ENCODE measurements around the gene COL27A1. TPM values are rescaled to one million over a fixed set of nuclear protein-coding genes. Genes with fewer than 3 reads are reported as not detected.

Gene COL27A1
- total and polyA plus RNA-seq, 2 experiments from 2014 or later = 44.6 to 47.0 TPM

- no peak overlapping the region for H3K4me2 ChIP-seq
- H3K79me2 ChIP-seq = no peaks in the 10 kb centered on the region
- H3K27me3 ChIP-seq = no peaks in the 10 kb centered on the region
- no peaks in the 10 kb centered on the region for H3K36me3 ChIP-seq (replicated peaks; ENCODE audit: insufficient read depth, low read depth)
- DNase-seq (ENCODE audit: low spot score) = no peak
- H4K20me1 ChIP-seq (ENCODE audit: insufficient read depth, poor library complexity, severe bottlenecking) = no peaks in the 10 kb centered on the region
- H3K4me1 ChIP-seq (ENCODE audit: insufficient read depth) = peaks cover 8% of the 10 kb centered on the region
- TF ChIP-seq EZH2 (IDR thresholded peaks at IDR 0.05; ENCODE audit: borderline replicate concordance) = no peak
- no peaks in the 10 kb centered on the region for H3K9me3 ChIP-seq (ENCODE audit: low read depth)
- no peaks in the 10 kb centered on the region for H3K9me2 ChIP-seq (replicated peaks; ENCODE audit: insufficient read depth)
- H3K4me3 ChIP-seq = no peak overlapping the region
- H2AFZ ChIP-seq = no peak overlapping the region
- no peak overlapping the region for H3K27ac ChIP-seq
- 91% methylated on average over 21 of the region's 21 CpGs for WGBS (ENCODE audit: low lambda C conversion rate, missing lambda C conversion rate)
These were observed 85.6 kb downstream of the COL27A1 start for GRCh38 chr9:114240647-114241558.

GRCh38 chr9:114242837-114243236 lies 87.5 kb downstream of the COL27A1 start:
- H3K9me3 ChIP-seq (ENCODE audit: low read depth) = no peaks in the 10 kb centered on the region
- no peaks in the 10 kb centered on the region for H3K36me3 ChIP-seq (replicated peaks; ENCODE audit: insufficient read depth, low read depth)
- no peaks in the 10 kb centered on the region for H3K27me3 ChIP-seq
- H3K4me2 ChIP-seq = no peak overlapping the region
- DNase-seq (ENCODE audit: low spot score) = no peak
- TF ChIP-seq EZH2 (IDR thresholded peaks at IDR 0.05; ENCODE audit: borderline replicate concordance) (no peak), CTCF (IDR thresholded peaks at IDR 0.05; ENCODE audit: poor library complexity) (no peak), EZH2phosphoT487 (IDR thresholded peaks at IDR 0.05; ENCODE audit: low read depth, severe bottlenecking, unreplicated experiment) (no peak)
- WGBS (ENCODE audit: low lambda C conversion rate, missing lambda C conversion rate) = 84% methylated on average over 8 of the region's 8 CpGs
- no peak overlapping the region for H3K4me3 ChIP-seq
- H2AFZ ChIP-seq = no peak overlapping the region
- no peaks in the 10 kb centered on the region for H3K79me2 ChIP-seq
- peaks cover 8% of the 10 kb centered on the region for H3K4me1 ChIP-seq (ENCODE audit: insufficient read depth)
- no peak overlapping the region for H3K27ac ChIP-seq
- no peaks in the 10 kb centered on the region for H3K9me2 ChIP-seq (replicated peaks; ENCODE audit: insufficient read depth)
- H4K20me1 ChIP-seq (ENCODE audit: insufficient read depth, poor library complexity, severe bottlenecking) = no peaks in the 10 kb centered on the region

DNA sequence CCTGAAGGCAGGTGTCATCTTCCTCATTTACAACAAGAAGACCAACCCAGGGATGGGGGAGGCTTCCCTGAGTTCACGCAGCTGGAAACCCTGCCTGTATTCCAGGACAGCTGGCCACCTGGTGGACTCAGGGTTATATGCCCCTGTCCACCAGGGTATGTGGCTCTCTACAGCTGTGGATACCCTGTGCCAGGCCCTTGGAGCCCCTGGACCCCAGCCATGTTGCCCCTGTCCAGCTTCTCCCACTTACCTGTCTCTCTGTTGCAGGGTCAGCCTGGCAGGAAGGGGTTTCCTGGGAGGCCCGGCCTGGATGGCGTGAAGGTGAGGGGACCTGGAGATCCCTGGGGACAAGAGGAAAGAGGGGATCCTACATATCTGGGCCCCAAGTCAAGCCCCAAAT lies 87.9 kb downstream of the COL27A1 start:
- Histone ChIP-seq H3K27ac (no peak overlapping the region), H3K9me2 (replicated peaks; ENCODE audit: insufficient read depth) (no peaks in the 10 kb centered on the region), H3K36me3 (replicated peaks; ENCODE audit: insufficient read depth, low read depth) (no peaks in the 10 kb centered on the region), H3K4me2 (no peak overlapping the region), H2AFZ (no peak overlapping the region), H3K27me3 (no peaks in the 10 kb centered on the region), H4K20me1 (ENCODE audit: insufficient read depth, poor library complexity, severe bottlenecking) (no peaks in the 10 kb centered on the region), H3K4me3 (no peak overlapping the region), H3K79me2 (no peaks in the 10 kb centered on the region), H3K9me3 (ENCODE audit: low read depth) (no peaks in the 10 kb centered on the region), H3K4me1 (ENCODE audit: insufficient read depth) (peaks cover 8% of the 10 kb centered on the region)
- WGBS (ENCODE audit: low lambda C conversion rate, missing lambda C conversion rate) = 93% methylated on average over 3 of the region's 3 CpGs
- TF ChIP-seq CTCF (IDR thresholded peaks at IDR 0.05; ENCODE audit: poor library complexity) (no peak), EZH2phosphoT487 (IDR thresholded peaks at IDR 0.05; ENCODE audit: low read depth, severe bottlenecking, unreplicated experiment) (no peak), EZH2 (IDR thresholded peaks at IDR 0.05; ENCODE audit: borderline replicate concordance) (no peak)
- DNase-seq (ENCODE audit: low spot score) = no peak

DNA sequence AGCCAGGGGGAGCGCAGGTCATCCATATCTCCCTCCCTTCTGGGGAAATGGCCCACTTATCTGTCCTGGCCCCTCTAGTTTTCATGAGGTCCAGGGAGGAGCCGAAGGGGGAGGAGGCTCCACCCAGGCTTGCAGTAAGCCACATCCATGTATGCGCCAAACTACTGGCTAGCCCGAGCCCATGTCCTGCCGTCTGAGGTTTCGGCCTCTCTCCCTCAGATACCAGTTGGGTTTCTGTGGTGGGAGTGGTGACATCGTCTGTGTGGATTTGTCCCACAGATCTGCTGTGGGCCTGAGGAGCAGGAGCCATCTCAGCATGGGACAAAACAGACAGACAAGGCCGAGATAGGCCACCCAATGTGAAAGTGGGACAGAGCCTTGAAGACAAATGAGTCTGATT lies 89.2 kb downstream of the COL27A1 start:
- Histone ChIP-seq H3K9me3 (ENCODE audit: low read depth) (no peaks in the 10 kb centered on the region), H3K9me2 (replicated peaks; ENCODE audit: insufficient read depth) (no peaks in the 10 kb centered on the region), H3K36me3 (replicated peaks; ENCODE audit: insufficient read depth, low read depth) (no peaks in the 10 kb centered on the region)

More for the DNA sequence above, 89.2 kb downstream of the COL27A1 start:
- Histone ChIP-seq H3K4me1 (ENCODE audit: insufficient read depth) (peaks cover 14% of the 10 kb centered on the region), H4K20me1 (ENCODE audit: insufficient read depth, poor library complexity, severe bottlenecking) (no peaks in the 10 kb centered on the region), H3K79me2 (no peaks in the 10 kb centered on the region), H3K27ac (no peak overlapping the region), H3K27me3 (no peaks in the 10 kb centered on the region), H2AFZ (no peak overlapping the region), H3K4me3 (no peak overlapping the region), H3K4me2 (no peak overlapping the region)
- WGBS (ENCODE audit: low lambda C conversion rate, missing lambda C conversion rate) = 94% methylated on average over 8 of the region's 8 CpGs
- no peak for DNase-seq (ENCODE audit: low spot score)
- TF ChIP-seq EZH2phosphoT487 (IDR thresholded peaks at IDR 0.05; ENCODE audit: low read depth, severe bottlenecking, unreplicated experiment) (no peak), EZH2 (IDR thresholded peaks at IDR 0.05; ENCODE audit: borderline replicate concordance) (no peak), CTCF (IDR thresholded peaks at IDR 0.05; ENCODE audit: poor library complexity) (no peak)
